IPS-NIHi7 (cell line): ENCODE data around the gene TRIM49B.
"Not testable (repeated sequence)": the region's sequence is repeated elsewhere in the genome, so short reads cannot be mapped to it uniquely, and the experiment has no call there.

ENCODE experiments used
- DNase-seq: peaks from one replicate; pipeline ENCODE4 v3.0.0; 2012; ENCODE audit warnings: mixed read lengths; ENCODE audit errors: extremely low spot score

The TRIM49B gene

GRCh38 chr11:49028523-49028922, at the start of gene TRIM49B:
TSS of gene TRIM49B (plus strand) at chr11:49028823. CDS start at chr11:49031600, 2,777 bp downstream.
- DNase-seq = not testable (repeated sequence)

- not testable (repeated sequence) for DNase-seq
Observed at GRCh38 chr11:48983785-48984184, 44.8 kb upstream of the TRIM49B start, which contains the start of gene TRIM51G. TSS of gene TRIM51G (minus strand) at chr11:48983885. CDS start at chr11:48981695, 2,190 bp downstream.

GRCh38 chr11:49048229-49048628, 19.6 kb downstream of the TRIM49B start:
- not testable (repeated sequence) for DNase-seq

GRCh38 chr11:49049821-49050220, 21.2 kb downstream of the TRIM49B start:
- not testable (repeated sequence) for DNase-seq

GRCh38 chr11:49059012-49059411, 30.4 kb downstream of the TRIM49B start, which contains the start of gene TRIM64C:
TSS of gene TRIM64C (minus strand) at chr11:49059112. CDS start at chr11:49059112, 0 bp downstream.
- DNase-seq = not testable (repeated sequence)

- not testable (repeated sequence) for DNase-seq
Observed at GRCh38 chr11:49069897-49070296, 41.3 kb downstream of the TRIM49B start.
